WTC11 (cell line): ENCODE data around the gene FOXP1. TPM values are rescaled to one million over a fixed set of nuclear protein-coding genes. Genes with fewer than 3 reads are reported as not detected.
"Not testable (repeated sequence)": the region's sequence is repeated elsewhere in the genome, so short reads cannot be mapped to it uniquely, and the experiment has no call there.

ENCODE experiments used
- ATAC-seq: fragments of 200-7000 bp; cut with Tn5 transposase; 2 replicates; pipeline ENCODE4 v1.10.0; 2021; ENCODE audit warnings: mild to moderate bottlenecking, moderate library complexity
- CTCF ChIA-PET: fragments of 300-600 bp; sonication (Branson Sonifier 250); formaldehyde crosslinking; loops from one replicate; lab custom pipeline; 2021; ENCODE audit warnings: antibody characterized with exemption; lab: Charles Lee
- POLR2A ChIA-PET: fragments of 350-600 bp; sonication (Branson Sonifier 250); formaldehyde crosslinking; loops from one replicate; lab custom pipeline; 2021; ENCODE audit warnings: antibody characterized with exemption; lab: Charles Lee
- DNase-seq: peaks from one replicate; pipeline ENCODE4 v3.0.0; 2021; ENCODE audit warnings: low spot score
- H3K27ac Mint-ChIP-seq: 2 replicates; pipeline ENCODE4 v1.8.0; 2021; ENCODE audit warnings: mixed read lengths
- H3K27me3 Mint-ChIP-seq: 2 replicates; pipeline ENCODE4 v1.8.0; 2021; ENCODE audit warnings: low read depth, mild to moderate bottlenecking, moderate library complexity, mixed read lengths
- H3K36me3 Mint-ChIP-seq: 2 replicates; pipeline ENCODE4 v1.8.0; 2021; ENCODE audit warnings: mixed read lengths
- H3K4me1 Mint-ChIP-seq: 2 replicates; pipeline ENCODE4 v1.8.0; 2022; ENCODE audit warnings: mixed read lengths
- H3K4me3 Mint-ChIP-seq: 2 replicates; pipeline ENCODE4 v1.8.0; 2021; ENCODE audit warnings: mild to moderate bottlenecking, moderate library complexity, mixed read lengths
- H3K9me3 Mint-ChIP-seq: 2 replicates; pipeline ENCODE4 v1.8.0; 2021; ENCODE audit warnings: mixed read lengths
- ARID4B ChIP-seq: sonication (generic); formaldehyde crosslinking; IDR thresholded peaks from 2 replicates; pipeline ENCODE4 v1.8.0; 2023; ENCODE audit warnings: missing genetic modification reagents, mild to moderate bottlenecking, borderline replicate concordance
- CDX4 ChIP-seq: fragments of 250-450 bp; sonication (Bioruptor Pico); IDR thresholded peaks from 2 replicates; pipeline ENCODE4 v1.9.0; 2021; ENCODE audit warnings: moderate library complexity, mild to moderate bottlenecking, inconsistent platforms, borderline replicate concordance
- E2F5 ChIP-seq: sonication (generic); formaldehyde crosslinking; IDR thresholded peaks from 2 replicates; pipeline ENCODE4 v1.8.1; 2022; ENCODE audit warnings: mild to moderate bottlenecking, moderate library complexity, missing genetic modification reagents
- ELF4 ChIP-seq: sonication (generic); formaldehyde crosslinking; IDR thresholded peaks from 2 replicates; pipeline ENCODE4 v1.8.1; 2022; ENCODE audit warnings: low read depth, mild to moderate bottlenecking, moderate library complexity, missing genetic modification reagents
- FOXJ3 ChIP-seq: sonication (generic); formaldehyde crosslinking; IDR thresholded peaks from 2 replicates; pipeline ENCODE4 v1.9.0; 2021; ENCODE audit warnings: missing genetic modification reagents, mild to moderate bottlenecking, borderline replicate concordance
- HMGXB4 ChIP-seq: sonication (generic); formaldehyde crosslinking; IDR thresholded peaks from 2 replicates; pipeline ENCODE4 v1.8.1; 2023; ENCODE audit warnings: mild to moderate bottlenecking, moderate library complexity, missing genetic modification reagents
- JUN ChIP-seq: sonication (generic); formaldehyde crosslinking; IDR thresholded peaks from 2 replicates; pipeline ENCODE4 v1.8.0; 2023; ENCODE audit warnings: mild to moderate bottlenecking, missing genetic modification reagents
- NFATC4 ChIP-seq: fragments of 250-450 bp; sonication (Bioruptor Pico); IDR thresholded peaks from 2 replicates; pipeline ENCODE4 v1.9.0; 2021; ENCODE audit warnings: mild to moderate bottlenecking
- SMAD3 ChIP-seq: sonication (generic); formaldehyde crosslinking; IDR thresholded peaks from 2 replicates; pipeline ENCODE4 v1.8.0; 2022; ENCODE audit warnings: missing genetic modification reagents, mild to moderate bottlenecking, borderline replicate concordance
- SP1 ChIP-seq: sonication (generic); formaldehyde crosslinking; conservative IDR thresholded peaks from 2 replicates; pipeline ENCODE4 v1.8.1; 2022; ENCODE audit warnings: missing genetic modification reagents
- TEAD4 ChIP-seq: sonication (generic); formaldehyde crosslinking; IDR thresholded peaks from 2 replicates; pipeline ENCODE4 v1.8.0; 2022; ENCODE audit warnings: mild to moderate bottlenecking, missing genetic modification reagents
- USF1 ChIP-seq: sonication (generic); formaldehyde crosslinking; IDR thresholded peaks from 2 replicates; pipeline ENCODE4 v1.8.0; 2022; ENCODE audit warnings: mild to moderate bottlenecking, missing genetic modification reagents
- ZNF121 ChIP-seq: sonication (generic); formaldehyde crosslinking; IDR thresholded peaks from 2 replicates; pipeline ENCODE4 v1.8.0; 2023; ENCODE audit warnings: missing genetic modification reagents
- ZNF219 ChIP-seq: sonication (generic); formaldehyde crosslinking; IDR thresholded peaks from 2 replicates; pipeline ENCODE4 v1.8.0; 2023; ENCODE audit warnings: missing genetic modification reagents, mild to moderate bottlenecking, borderline replicate concordance
- ZNF263 ChIP-seq: sonication (generic); formaldehyde crosslinking; IDR thresholded peaks from 2 replicates; pipeline ENCODE4 v1.8.1; 2022; ENCODE audit warnings: low read depth, mild to moderate bottlenecking, moderate library complexity, missing genetic modification reagents
- ZNF281 ChIP-seq: sonication (generic); formaldehyde crosslinking; IDR thresholded peaks from 2 replicates; pipeline ENCODE4 v1.8.0; 2023; ENCODE audit warnings: mild to moderate bottlenecking, missing genetic modification reagents
- total RNA-seq: library from RNA; stranded (reverse); gene quantifications from 3 replicates; pipeline ENCODE4 v1.2.3, GENCODE V29; 2021

The FOXP1 gene
- total RNA-seq, 1 experiment from 2014 or later = 25.8 TPM

GRCh38 chr3:70977712-70978111 lies 605.8 kb downstream of the FOXP1 start:
- DNase-seq (no peak), ATAC-seq (no peak)
- no peaks in the 10 kb centered on the region for H3K9me3 Mint-ChIP-seq
- H3K27me3 Mint-ChIP-seq = no peaks in the 10 kb centered on the region
- CTCF ChIA-PET = no interaction called here
- no peak overlapping the region for H3K4me3 Mint-ChIP-seq
- no peak overlapping the region for H3K27ac Mint-ChIP-seq
- POLR2A ChIA-PET = no interaction called here
- H3K4me1 Mint-ChIP-seq = peaks cover 25% of the 10 kb centered on the region
- H3K36me3 Mint-ChIP-seq = peaks cover 19% of the 10 kb centered on the region
- TF ChIP-seq ZNF219 (CRISPR knock-in tag) (no peak), JUN (CRISPR knock-in tag) (no peak)

GRCh38 chr3:70975981-70976380 lies 607.5 kb downstream of the FOXP1 start:
- POLR2A ChIA-PET = interaction anchor here (0.7 kb wide), 1 partner anchor 44 kb away, joined by 5 read pairs; no protein-coding TSS in a partner anchor
- CTCF ChIA-PET, DNase-seq, H3K9me3 Mint-ChIP-seq, ATAC-seq, H3K27me3 Mint-ChIP-seq, H3K4me3 Mint-ChIP-seq, H3K27ac Mint-ChIP-seq: not testable (repeated sequence)
- TF ChIP-seq ZNF121 (CRISPR knock-in tag) = peak; percentile 94
- Mint-ChIP-seq H3K4me1 (peaks cover 22% of the 10 kb centered on the region), H3K36me3 (peaks cover 19% of the 10 kb centered on the region)

- no peaks in the 10 kb centered on the region for H3K9me3 Mint-ChIP-seq
- no peak for DNase-seq
- H3K27ac Mint-ChIP-seq = no peak overlapping the region
- H3K27me3 Mint-ChIP-seq = no peaks in the 10 kb centered on the region
- POLR2A ChIA-PET = no interaction called here
- H3K4me3 Mint-ChIP-seq = no peak overlapping the region
- peaks cover 26% of the 10 kb centered on the region for H3K4me1 Mint-ChIP-seq
- ATAC-seq = no peak
- peaks cover 22% of the 10 kb centered on the region for H3K36me3 Mint-ChIP-seq
- CTCF ChIA-PET = no interaction called here
- TF ChIP-seq ELF4 (CRISPR knock-in tag) (no peak), ZNF281 (no peak), E2F5 (CRISPR knock-in tag) (no peak), ZNF263 (CRISPR knock-in tag) (no peak), ARID4B (CRISPR knock-in tag) (no peak), ZNF121 (CRISPR knock-in tag) (no peak), USF1 (CRISPR knock-in tag) (no peak), FOXJ3 (CRISPR knock-in tag) (no peak), TEAD4 (CRISPR knock-in tag) (no peak), CDX4 (no peak), NFATC4 (CRISPR knock-in tag) (no peak), SMAD3 (CRISPR knock-in tag) (no peak), SP1 (CRISPR knock-in tag) (no peak), HMGXB4 (CRISPR knock-in tag) (no peak)
Observed at GRCh38 chr3:70974747-70975146, 608.8 kb downstream of the FOXP1 start.
